Astrocyte (in vitro differentiated cells and primary cell): ENCODE results near the gene DCUN1D2. TPM values are rescaled to one million over a fixed set of nuclear protein-coding genes. Genes with fewer than 3 reads are reported as not detected.

Source experiments
- DNase-seq: peaks from one replicate; pipeline ENCODE4 v3.0.0-alpha.2; 2010; ENCODE audit warnings: low read depth
- FAIRE-seq: peaks from 2 replicates; lab custom pipeline; 2011; peaks lifted over from hg19 to GRCh38; lab: Jason Lieb, UNC
- H2AFZ ChIP-seq: 2 replicates; pipeline ENCODE4 v1.6.0; 2012; ENCODE audit warnings: low read depth, low read length, inconsistent platforms
- H3K27ac ChIP-seq: 2 replicates; pipeline ENCODE4 v1.5.1; 2011; ENCODE audit warnings: low read depth, low read length, inconsistent platforms
- H3K27me3 ChIP-seq: 2 replicates; pipeline ENCODE4 v1.6.0; 2011; ENCODE audit warnings: low read length, inconsistent platforms; ENCODE audit not compliant: insufficient read depth
- H3K36me3 ChIP-seq: 2 replicates; pipeline ENCODE4 v1.5.1; 2011; ENCODE audit warnings: low read length, inconsistent platforms; ENCODE audit not compliant: insufficient read depth
- H3K4me1 ChIP-seq: 2 replicates; pipeline ENCODE4 v1.5.1; 2011; ENCODE audit warnings: low read length, inconsistent platforms; ENCODE audit not compliant: insufficient read depth
- H3K4me2 ChIP-seq: 2 replicates; pipeline ENCODE4 v1.6.0; 2012; ENCODE audit warnings: low read length, inconsistent platforms
- H3K4me3 ChIP-seq: 2 replicates; pipeline ENCODE4 v1.5.1; 2011; ENCODE audit warnings: low read depth, mild to moderate bottlenecking, low read length, inconsistent platforms; ENCODE audit not compliant: insufficient read depth
- H3K79me2 ChIP-seq: 2 replicates; pipeline ENCODE4 v1.6.0; 2012; ENCODE audit warnings: mild to moderate bottlenecking, low read length, inconsistent platforms; ENCODE audit not compliant: insufficient read depth
- H3K9ac ChIP-seq: 2 replicates; pipeline ENCODE4 v1.6.0; 2012; ENCODE audit warnings: mild to moderate bottlenecking, low read length, inconsistent platforms
- H3K9me3 ChIP-seq: 2 replicates; pipeline ENCODE4 v1.5.1; 2012; ENCODE audit warnings: low read depth, mild to moderate bottlenecking, low read length, inconsistent platforms; ENCODE audit not compliant: insufficient read depth
- H4K20me1 ChIP-seq: 2 replicates; pipeline ENCODE4 v1.6.0; 2012; ENCODE audit warnings: low read length, inconsistent platforms; ENCODE audit not compliant: insufficient read depth
- H3K27ac Mint-ChIP-seq: one replicate; pipeline ENCODE4 v1.8.0; 2021; ENCODE audit warnings: mild to moderate bottlenecking, mixed read lengths; ENCODE audit not compliant: unreplicated experiment
- H3K27me3 Mint-ChIP-seq: one replicate; pipeline ENCODE4 v1.8.0; 2021; ENCODE audit warnings: low read depth, mixed read lengths; ENCODE audit not compliant: unreplicated experiment
- H3K36me3 Mint-ChIP-seq: one replicate; pipeline ENCODE4 v1.8.0; 2021; ENCODE audit warnings: low read depth, mixed read lengths; ENCODE audit not compliant: unreplicated experiment
- H3K4me1 Mint-ChIP-seq: one replicate; pipeline ENCODE4 v1.8.0; 2021; ENCODE audit warnings: low read depth, mixed read lengths; ENCODE audit not compliant: unreplicated experiment
- H3K4me3 Mint-ChIP-seq: one replicate; pipeline ENCODE4 v1.8.0; 2021; ENCODE audit warnings: mild to moderate bottlenecking, moderate library complexity, mixed read lengths; ENCODE audit not compliant: unreplicated experiment
- H3K9me3 Mint-ChIP-seq: one replicate; pipeline ENCODE4 v1.8.0; 2021; ENCODE audit warnings: mild to moderate bottlenecking, mixed read lengths; ENCODE audit not compliant: unreplicated experiment
- CTCF ChIP-seq: IDR thresholded peaks from 2 replicates; pipeline ENCODE4 v1.5.1; 2011; ENCODE audit warnings: low read depth, mild to moderate bottlenecking, inconsistent platforms, low read length, moderate library complexity; ENCODE audit not compliant: insufficient read depth
- EZH2 ChIP-seq: IDR thresholded peaks from 2 replicates; pipeline ENCODE4 v1.6.1; 2012; ENCODE audit warnings: mild to moderate bottlenecking, low read length, inconsistent platforms; ENCODE audit not compliant: insufficient read depth
- total RNA-seq: library from RNA; stranded (reverse); gene quantifications from 2 replicates; pipeline ENCODE4 v1.2.1, GENCODE V29; 2021

Gene DCUN1D2
- total RNA-seq, 1 donor from 2014 or later, result 16.3 TPM

- Histone ChIP-seq H3K9ac (no peak overlapping the region), H3K9me3 (no peaks in the 10 kb centered on the region), H3K4me1 (no peaks in the 10 kb centered on the region), H3K27me3 (no peaks in the 10 kb centered on the region), H2AFZ (no peak overlapping the region), H3K4me3 (no peak overlapping the region), H3K4me2 (no peak overlapping the region), H3K27ac (no peak overlapping the region), H4K20me1 (peaks cover 33% of the 10 kb centered on the region), H3K79me2 (peaks cover 7% of the 10 kb centered on the region), H3K36me3 (peaks cover 3% of the 10 kb centered on the region)
- FAIRE-seq, result no peak
- Mint-ChIP-seq H3K4me1 (no peaks in the 10 kb centered on the region), H3K36me3 (peaks cover 15% of the 10 kb centered on the region), H3K9me3 (no peaks in the 10 kb centered on the region), H3K27ac (no peak overlapping the region), H3K4me3 (no peak overlapping the region), H3K27me3 (no peaks in the 10 kb centered on the region)
- no peak for DNase-seq
- TF ChIP-seq EZH2 (no peak), CTCF (no peak)
Observed at GRCh38 chr13:113470073-113470472, 20.4 kb downstream of the DCUN1D2 start.

- Histone ChIP-seq H3K27me3 (no peaks in the 10 kb centered on the region), H3K79me2 (peaks cover 7% of the 10 kb centered on the region), H3K4me1 (no peaks in the 10 kb centered on the region), H3K36me3 (no peaks in the 10 kb centered on the region), H3K9me3 (no peaks in the 10 kb centered on the region), H3K9ac (no peak overlapping the region), H2AFZ (no peak overlapping the region), H4K20me1 (peaks cover 33% of the 10 kb centered on the region), H3K4me2 (no peak overlapping the region), H3K27ac (no peak overlapping the region), H3K4me3 (no peak overlapping the region)
- DNase-seq (no peak), FAIRE-seq (no peak)
- no peaks in the 10 kb centered on the region for H3K9me3 Mint-ChIP-seq
- no peaks in the 10 kb centered on the region for H3K4me1 Mint-ChIP-seq
- H3K4me3 Mint-ChIP-seq, result no peak overlapping the region
- no peaks in the 10 kb centered on the region for H3K27me3 Mint-ChIP-seq
- TF ChIP-seq CTCF, result no peak
- TF ChIP-seq EZH2, result no peak
- H3K36me3 Mint-ChIP-seq, result peaks cover 15% of the 10 kb centered on the region
- H3K27ac Mint-ChIP-seq, result no peak overlapping the region
Observed at GRCh38 chr13:113469582-113469981, 20.9 kb downstream of the DCUN1D2 start.

DNA sequence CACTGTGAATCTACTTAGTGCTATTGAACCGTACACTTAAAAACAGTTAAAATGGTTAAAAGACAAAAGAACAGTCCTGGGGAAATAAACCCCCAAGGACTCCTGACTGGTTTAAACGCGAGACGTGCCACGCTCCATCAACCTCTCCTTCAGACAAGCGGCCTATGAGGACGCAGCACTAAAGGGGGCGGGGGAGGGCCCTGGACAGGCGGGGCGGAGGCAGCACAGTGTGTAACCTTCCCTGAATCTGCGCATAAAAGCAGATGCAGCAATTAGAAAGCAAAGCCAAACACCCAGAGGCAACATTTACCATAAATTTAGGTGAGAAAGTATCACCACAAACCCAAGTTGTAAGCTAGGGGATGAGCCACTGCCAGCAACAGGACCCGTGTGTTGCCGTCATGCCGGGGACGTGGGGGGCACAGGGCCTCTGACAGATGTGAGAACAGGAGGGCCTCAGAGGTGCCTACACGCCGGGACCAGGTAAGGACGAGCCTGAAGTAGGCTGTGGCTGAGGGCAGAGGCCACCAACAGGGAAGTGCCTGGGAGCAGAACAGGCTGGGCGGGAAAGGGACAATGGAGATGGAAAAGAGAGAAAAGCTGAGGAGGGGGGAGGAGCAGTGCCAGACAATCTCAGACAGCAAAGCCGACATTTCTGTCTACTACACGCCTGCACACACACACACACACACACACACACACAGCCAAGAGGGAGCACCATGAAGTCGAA, 21.9 kb downstream of the DCUN1D2 start:
- Histone ChIP-seq H3K27me3 (no peaks in the 10 kb centered on the region), H3K4me3 (no peak overlapping the region), H3K4me2 (no peak overlapping the region), H3K79me2 (peaks cover 7% of the 10 kb centered on the region), H2AFZ (no peak overlapping the region), H3K9ac (no peak overlapping the region), H3K9me3 (no peaks in the 10 kb centered on the region), H4K20me1 (peaks cover 33% of the 10 kb centered on the region), H3K4me1 (no peaks in the 10 kb centered on the region), H3K36me3 (no peaks in the 10 kb centered on the region), H3K27ac (no peak overlapping the region)
- FAIRE-seq (no peak), DNase-seq (no peak)
- TF ChIP-seq EZH2 (no peak), CTCF (no peak)
- Mint-ChIP-seq H3K36me3 (peaks cover 15% of the 10 kb centered on the region), H3K27me3 (no peaks in the 10 kb centered on the region), H3K27ac (no peak overlapping the region), H3K4me3 (no peak overlapping the region), H3K4me1 (no peaks in the 10 kb centered on the region), H3K9me3 (no peaks in the 10 kb centered on the region)
